Neural progenitor cell (in vitro differentiated cells): ENCODE data around the gene IPO4. TPM values are rescaled to one million over a fixed set of nuclear protein-coding genes. Genes with fewer than 3 reads are reported as not detected.

ENCODE experiments used
- DNase-seq: peaks from one replicate; pipeline ENCODE4 v3.0.0-alpha.2; 2016; ENCODE audit warnings: low spot score
- H2AFZ ChIP-seq: fragments of 200-600 bp; sonication (generic); replicated peaks from 2 replicates; pipeline ENCODE4 v1.6.1; 2016; ENCODE audit warnings: antibody characterized with exemption
- H3F3A ChIP-seq: fragments of 200-600 bp; sonication (generic); 2 replicates; pipeline ENCODE4 v1.6.1; 2016; ENCODE audit warnings: antibody characterized with exemption, low read depth
- H3K27ac ChIP-seq: fragments of 200-600 bp; sonication (generic); 2 replicates; pipeline ENCODE4 v1.5.1; 2016; ENCODE audit warnings: mild to moderate bottlenecking
- H3K27me3 ChIP-seq: fragments of 200-600 bp; sonication (generic); 2 replicates; pipeline ENCODE4 v1.6.1; 2016; ENCODE audit warnings: mild to moderate bottlenecking, moderate library complexity
- H3K36me3 ChIP-seq: fragments of 200-600 bp; sonication (generic); 2 replicates; pipeline ENCODE4 v1.5.1; 2016
- H3K4me1 ChIP-seq: fragments of 200-600 bp; sonication (generic); 2 replicates; pipeline ENCODE4 v1.6.1; 2016; ENCODE audit warnings: mixed run types
- H3K4me2 ChIP-seq: fragments of 200-600 bp; sonication (generic); 2 replicates; pipeline ENCODE4 v1.6.1; 2016
- H3K4me3 ChIP-seq: fragments of 200-600 bp; sonication (generic); 2 replicates; pipeline ENCODE4 v1.5.1; 2016
- H3K79me2 ChIP-seq: fragments of 200-600 bp; sonication (generic); 2 replicates; pipeline ENCODE4 v1.6.1; 2016; ENCODE audit warnings: low read depth
- H3K9ac ChIP-seq: fragments of 200-600 bp; sonication (generic); 2 replicates; pipeline ENCODE4 v1.6.1; 2016
- H3K9me3 ChIP-seq: fragments of 200-600 bp; sonication (generic); 2 replicates; pipeline ENCODE4 v1.5.1; 2016; ENCODE audit warnings: low read depth
- H4K20me1 ChIP-seq: fragments of 200-600 bp; sonication (generic); 2 replicates; pipeline ENCODE4 v1.6.1; 2016; ENCODE audit warnings: low read depth
- H3K27ac Mint-ChIP-seq: 3 replicates; pipeline ENCODE4 v1.8.0; 2021; ENCODE audit warnings: mixed read lengths
- H3K27me3 Mint-ChIP-seq: 2 replicates; pipeline ENCODE4 v1.8.0; 2022; ENCODE audit warnings: low read depth, mild to moderate bottlenecking, inconsistent platforms, moderate library complexity, mixed read lengths; ENCODE audit not compliant: insufficient read depth
- H3K36me3 Mint-ChIP-seq: 3 replicates; pipeline ENCODE4 v1.8.0; 2021; ENCODE audit warnings: mixed read lengths
- H3K4me1 Mint-ChIP-seq: 3 replicates; pipeline ENCODE4 v1.8.0; 2021; ENCODE audit warnings: mixed read lengths
- H3K4me3 Mint-ChIP-seq: 3 replicates; pipeline ENCODE4 v1.8.0; 2021; ENCODE audit warnings: mild to moderate bottlenecking, moderate library complexity, mixed read lengths
- H3K9me3 Mint-ChIP-seq: 3 replicates; pipeline ENCODE4 v1.8.0; 2020; ENCODE audit warnings: mixed read lengths
- EZH2 ChIP-seq: fragments of 200-600 bp; sonication (generic); IDR thresholded peaks from 2 replicates; pipeline ENCODE4 v1.6.1; 2017; ENCODE audit warnings: antibody characterized with exemption, mild to moderate bottlenecking, moderate library complexity
- EZH2phosphoT487 ChIP-seq: fragments of 200-600 bp; sonication (generic); IDR thresholded peaks from 2 replicates; pipeline ENCODE4 v1.6.1; 2017; ENCODE audit warnings: antibody characterized with exemption
- total RNA-seq: library from RNA; depleted of rRNA; stranded (reverse); fragments of >200 nt; gene quantifications from 2 replicates; pipeline ENCODE4 v1.2.3, GENCODE V29; 2015; ENCODE audit warnings: low replicate concordance
- TF ChIP-seq, protein P1 (sequence below): fragments of 200-600 bp; sonication (generic); IDR thresholded peaks from 2 replicates; pipeline ENCODE4 v1.5.1; 2017; ENCODE audit warnings: antibody characterized with exemption, mild to moderate bottlenecking

IPO4 gene
- total RNA-seq, 1 donor from 2014 or later, result 15.9 TPM

DNA sequence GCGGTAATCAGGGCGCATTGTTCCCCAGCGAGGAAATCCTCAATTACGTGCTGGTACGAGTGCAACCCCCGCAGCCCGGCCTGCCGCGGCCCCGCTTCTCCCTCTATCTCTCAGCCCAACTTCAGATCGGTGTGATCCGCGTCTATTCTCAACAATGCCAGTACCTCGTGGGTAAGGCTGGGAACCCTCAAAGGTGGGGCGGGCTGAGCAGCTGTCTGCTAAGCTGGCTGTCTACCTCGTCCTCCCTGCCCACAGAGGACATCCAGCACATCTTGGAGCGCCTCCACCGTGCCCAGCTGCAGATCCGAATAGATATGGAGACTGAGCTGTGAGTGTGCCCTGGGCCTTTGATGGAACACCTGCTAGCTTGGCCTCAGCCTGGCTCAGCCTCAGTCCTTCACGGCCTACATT lies 15.7 kb downstream of the IPO4 start:
- H3K9me3 Mint-ChIP-seq, result peaks cover 3% of the 10 kb centered on the region

DNA sequence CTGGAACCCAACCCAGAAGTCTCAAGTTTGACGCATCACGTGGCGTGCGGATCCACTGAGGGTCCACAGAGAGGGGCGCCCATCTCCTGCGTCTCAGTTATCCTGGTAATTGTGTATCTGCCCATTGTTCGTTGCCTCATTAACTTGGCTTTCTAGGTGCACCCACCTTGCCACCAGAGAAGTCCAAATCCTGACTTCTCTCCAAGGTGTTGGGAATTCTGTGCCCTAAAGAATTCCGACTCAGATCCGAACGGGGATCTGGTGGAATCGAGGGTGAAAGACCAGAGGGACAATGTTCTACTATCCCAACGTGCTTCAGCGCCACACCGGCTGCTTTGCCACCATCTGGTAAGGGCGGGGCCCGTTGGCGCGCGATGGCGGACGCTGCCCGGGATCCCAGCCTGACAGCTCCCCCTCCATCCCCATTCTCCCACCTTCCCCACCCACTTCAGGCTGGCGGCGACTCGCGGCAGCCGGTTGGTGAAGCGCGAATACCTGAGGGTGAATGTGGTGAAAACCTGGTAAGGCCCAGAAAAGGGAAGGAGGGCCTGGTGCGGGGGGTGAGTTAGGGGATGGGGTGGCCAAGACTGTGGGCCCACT lies 16.3 kb downstream of the IPO4 start:
- H3K4me1 Mint-ChIP-seq, result peaks cover 7% of the 10 kb centered on the region
- peaks cover 6% of the 10 kb centered on the region for H3K27me3 Mint-ChIP-seq
- Histone ChIP-seq H3K4me2 (peak overlapping the region; percentile 90), H2AFZ (peak overlapping the region; percentile 38), H3K27me3 (no peaks in the 10 kb centered on the region), H4K20me1 (peaks cover 10% of the 10 kb centered on the region), H3K27ac (no peak overlapping the region), H3K36me3 (no peaks in the 10 kb centered on the region), H3K9ac (no peak overlapping the region), H3F3A (peaks cover 23% of the 10 kb centered on the region), H3K4me1 (peaks cover 5% of the 10 kb centered on the region), H3K4me3 (peak overlapping the region; percentile 60), H3K9me3 (no peaks in the 10 kb centered on the region), H3K79me2 (peaks cover 16% of the 10 kb centered on the region)
- H3K27ac Mint-ChIP-seq, result no peak overlapping the region
- DNase-seq, result peak; percentile 45
- H3K9me3 Mint-ChIP-seq, result peaks cover 3% of the 10 kb centered on the region
- TF ChIP-seq, protein P1, sequence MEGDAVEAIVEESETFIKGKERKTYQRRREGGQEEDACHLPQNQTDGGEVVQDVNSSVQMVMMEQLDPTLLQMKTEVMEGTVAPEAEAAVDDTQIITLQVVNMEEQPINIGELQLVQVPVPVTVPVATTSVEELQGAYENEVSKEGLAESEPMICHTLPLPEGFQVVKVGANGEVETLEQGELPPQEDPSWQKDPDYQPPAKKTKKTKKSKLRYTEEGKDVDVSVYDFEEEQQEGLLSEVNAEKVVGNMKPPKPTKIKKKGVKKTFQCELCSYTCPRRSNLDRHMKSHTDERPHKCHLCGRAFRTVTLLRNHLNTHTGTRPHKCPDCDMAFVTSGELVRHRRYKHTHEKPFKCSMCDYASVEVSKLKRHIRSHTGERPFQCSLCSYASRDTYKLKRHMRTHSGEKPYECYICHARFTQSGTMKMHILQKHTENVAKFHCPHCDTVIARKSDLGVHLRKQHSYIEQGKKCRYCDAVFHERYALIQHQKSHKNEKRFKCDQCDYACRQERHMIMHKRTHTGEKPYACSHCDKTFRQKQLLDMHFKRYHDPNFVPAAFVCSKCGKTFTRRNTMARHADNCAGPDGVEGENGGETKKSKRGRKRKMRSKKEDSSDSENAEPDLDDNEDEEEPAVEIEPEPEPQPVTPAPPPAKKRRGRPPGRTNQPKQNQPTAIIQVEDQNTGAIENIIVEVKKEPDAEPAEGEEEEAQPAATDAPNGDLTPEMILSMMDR, result no peak
- TF ChIP-seq EZH2phosphoT487 (no peak), EZH2 (no peak)
- peak overlapping the region; percentile 81 for H3K4me3 Mint-ChIP-seq
- peaks cover 2% of the 10 kb centered on the region for H3K36me3 Mint-ChIP-seq

More for the DNA sequence above, 15.7 kb downstream of the IPO4 start:
- peak overlapping the region; percentile 74 for H3K4me3 Mint-ChIP-seq
- Histone ChIP-seq H3K4me3 (peak overlapping the region; percentile 60), H4K20me1 (peaks cover 14% of the 10 kb centered on the region), H3F3A (peaks cover 23% of the 10 kb centered on the region), H3K9me3 (no peaks in the 10 kb centered on the region), H3K27me3 (no peaks in the 10 kb centered on the region), H3K79me2 (peaks cover 16% of the 10 kb centered on the region), H2AFZ (no peak overlapping the region), H3K9ac (no peak overlapping the region), H3K4me1 (peaks cover 5% of the 10 kb centered on the region), H3K4me2 (peak overlapping the region; percentile 90), H3K27ac (no peak overlapping the region), H3K36me3 (no peaks in the 10 kb centered on the region)
- H3K27ac Mint-ChIP-seq, result peak overlapping the region; percentile 50
- peak; percentile 9 for DNase-seq
- H3K4me1 Mint-ChIP-seq, result peaks cover 7% of the 10 kb centered on the region
- peaks cover 2% of the 10 kb centered on the region for H3K36me3 Mint-ChIP-seq
- peaks cover 6% of the 10 kb centered on the region for H3K27me3 Mint-ChIP-seq
- TF ChIP-seq, protein P1, result no peak
- no peak for TF ChIP-seq EZH2phosphoT487
- TF ChIP-seq EZH2, result no peak

DNA sequence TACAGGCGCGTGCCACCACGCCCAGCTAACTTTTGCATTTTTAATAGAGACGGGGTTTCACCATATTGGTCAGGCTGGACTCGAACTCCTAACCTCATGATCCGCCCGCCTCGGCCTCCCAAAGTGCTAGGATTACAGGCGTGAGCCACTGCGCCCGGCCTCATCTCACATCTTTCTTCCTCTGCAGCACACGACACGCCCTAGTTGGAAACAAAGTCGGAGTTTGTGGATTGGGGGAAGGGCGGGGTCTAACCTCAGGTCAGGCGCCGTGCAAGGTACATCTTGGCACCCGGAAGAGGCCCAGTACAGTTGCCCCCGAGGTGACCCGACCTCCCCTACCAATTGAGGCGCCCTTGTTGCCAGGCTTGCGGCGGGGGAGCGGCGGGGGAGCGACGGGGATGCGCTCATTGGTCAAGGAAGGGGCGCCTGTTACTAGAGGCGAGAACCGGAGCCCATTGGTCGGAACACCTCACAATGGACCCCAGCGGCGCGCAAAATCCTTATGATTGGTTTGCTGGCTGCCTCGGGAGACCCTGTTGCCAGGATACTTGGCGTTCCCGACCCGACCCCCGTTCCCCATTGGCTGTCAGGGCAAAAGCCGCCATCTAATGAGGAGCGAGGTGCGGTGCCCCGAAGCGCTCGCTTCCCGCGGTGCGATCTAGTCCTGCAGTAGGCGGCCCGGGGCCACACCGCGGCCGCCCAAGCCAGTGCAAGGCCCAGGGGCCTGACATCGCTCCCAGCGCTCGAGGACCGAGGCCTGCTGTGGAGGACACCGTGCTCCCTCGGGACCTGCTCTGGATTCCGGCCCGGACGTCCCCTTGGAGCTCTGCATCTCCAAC lies 17.0 kb downstream of the IPO4 start, which contains the start of gene REC8:
TSS of gene REC8 (plus strand) at position 659 of the 839 bp plus-strand sequence. CDS start 473 bp downstream, outside the sequence.
- H3K79me2 ChIP-seq, result peaks cover 16% of the 10 kb centered on the region
- H4K20me1 ChIP-seq, result peaks cover 8% of the 10 kb centered on the region
- H3F3A ChIP-seq, result peaks cover 23% of the 10 kb centered on the region
- peaks cover 2% of the 10 kb centered on the region for H3K36me3 Mint-ChIP-seq
- H3K4me1 Mint-ChIP-seq, result peaks cover 7% of the 10 kb centered on the region
- H3K4me2 ChIP-seq, result peak within 1 kb of the TSS; percentile 90
- H3K27ac ChIP-seq, result no peak within 1 kb of the TSS
- H3K9ac ChIP-seq, result no peak within 1 kb of the TSS
- peaks cover 6% of the 10 kb centered on the region for H3K27me3 Mint-ChIP-seq
- peak within 1 kb of the TSS; percentile 50 for H3K27ac Mint-ChIP-seq
- no peaks in the 10 kb centered on the region for H3K9me3 ChIP-seq
- peak; percentile 99 for DNase-seq
- H3K9me3 Mint-ChIP-seq, result peaks cover 3% of the 10 kb centered on the region
- H3K36me3 ChIP-seq, result no peaks in the 10 kb centered on the region
- H3K4me1 ChIP-seq, result peaks cover 5% of the 10 kb centered on the region
- no peak for TF ChIP-seq EZH2
- TF ChIP-seq, protein P1, result no peak
- no peak for TF ChIP-seq EZH2phosphoT487
- H3K27me3 ChIP-seq, result no peaks in the 10 kb centered on the region
- peak within 1 kb of the TSS; percentile 38 for H2AFZ ChIP-seq
- peak within 1 kb of the TSS; percentile 81 for H3K4me3 Mint-ChIP-seq
- peak within 1 kb of the TSS; percentile 60 for H3K4me3 ChIP-seq
